ENCODE data around the gene KIRREL3. TPM values are rescaled to one million over a fixed set of nuclear protein-coding genes. Genes with fewer than 3 reads are reported as not detected.

The KIRREL3 gene
- total and polyA plus RNA-seq, 2 of the 8 experiments (the other 6 are each of a cell fraction or from before 2014, with no cell fraction given) = 0.29 to 0.32 TPM

DNA sequence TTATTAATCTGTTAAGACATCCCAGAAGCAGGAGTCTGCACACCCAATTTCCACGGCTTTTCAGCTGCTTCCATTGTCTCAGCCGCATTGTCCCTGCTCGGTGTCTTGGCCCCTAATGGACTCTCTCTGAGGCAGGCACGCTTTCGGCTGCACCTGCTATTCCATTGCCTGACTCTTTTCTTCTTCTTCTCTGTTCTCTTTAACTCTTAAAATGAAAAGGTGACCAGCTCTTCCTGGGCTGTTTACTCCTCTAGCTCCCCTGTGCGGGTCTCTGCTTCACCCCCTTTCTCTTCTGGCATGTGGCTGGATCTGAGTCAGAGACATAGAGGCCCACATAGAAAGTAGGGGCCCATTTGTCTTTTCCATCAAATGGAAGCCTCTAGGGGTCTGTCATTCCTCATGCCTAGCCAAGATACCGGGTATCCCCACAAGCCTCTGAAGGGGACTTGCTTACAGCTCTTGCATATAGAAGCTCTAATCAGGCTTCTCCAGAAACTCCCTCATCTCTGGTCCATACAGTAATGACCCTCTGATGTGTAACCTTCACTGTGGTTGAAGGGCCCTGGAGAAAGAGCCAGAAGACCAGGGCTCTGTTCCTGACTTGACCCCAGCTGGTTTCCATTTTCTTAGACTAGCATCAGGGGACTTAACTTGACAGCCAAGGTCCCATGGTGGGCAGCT is 401.2 kb downstream of the KIRREL3 start (continued):
- no peak for TF ChIP-seq MAFK (IDR thresholded peaks at IDR 0.05; ENCODE audit: low read depth, low read length)

All from H1 (cell line).